Measurements from ENCODE around the gene SLC35F6. TPM values are rescaled to one million over a fixed set of nuclear protein-coding genes. Genes with fewer than 3 reads are reported as not detected.

Gene SLC35F6, protein sequence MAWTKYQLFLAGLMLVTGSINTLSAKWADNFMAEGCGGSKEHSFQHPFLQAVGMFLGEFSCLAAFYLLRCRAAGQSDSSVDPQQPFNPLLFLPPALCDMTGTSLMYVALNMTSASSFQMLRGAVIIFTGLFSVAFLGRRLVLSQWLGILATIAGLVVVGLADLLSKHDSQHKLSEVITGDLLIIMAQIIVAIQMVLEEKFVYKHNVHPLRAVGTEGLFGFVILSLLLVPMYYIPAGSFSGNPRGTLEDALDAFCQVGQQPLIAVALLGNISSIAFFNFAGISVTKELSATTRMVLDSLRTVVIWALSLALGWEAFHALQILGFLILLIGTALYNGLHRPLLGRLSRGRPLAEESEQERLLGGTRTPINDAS
- total RNA-seq (2022; extraction: Qiagen RNA extraction): 32.7 to 38.7 TPM (median 35.5 TPM) in 5 replicates

DNA sequence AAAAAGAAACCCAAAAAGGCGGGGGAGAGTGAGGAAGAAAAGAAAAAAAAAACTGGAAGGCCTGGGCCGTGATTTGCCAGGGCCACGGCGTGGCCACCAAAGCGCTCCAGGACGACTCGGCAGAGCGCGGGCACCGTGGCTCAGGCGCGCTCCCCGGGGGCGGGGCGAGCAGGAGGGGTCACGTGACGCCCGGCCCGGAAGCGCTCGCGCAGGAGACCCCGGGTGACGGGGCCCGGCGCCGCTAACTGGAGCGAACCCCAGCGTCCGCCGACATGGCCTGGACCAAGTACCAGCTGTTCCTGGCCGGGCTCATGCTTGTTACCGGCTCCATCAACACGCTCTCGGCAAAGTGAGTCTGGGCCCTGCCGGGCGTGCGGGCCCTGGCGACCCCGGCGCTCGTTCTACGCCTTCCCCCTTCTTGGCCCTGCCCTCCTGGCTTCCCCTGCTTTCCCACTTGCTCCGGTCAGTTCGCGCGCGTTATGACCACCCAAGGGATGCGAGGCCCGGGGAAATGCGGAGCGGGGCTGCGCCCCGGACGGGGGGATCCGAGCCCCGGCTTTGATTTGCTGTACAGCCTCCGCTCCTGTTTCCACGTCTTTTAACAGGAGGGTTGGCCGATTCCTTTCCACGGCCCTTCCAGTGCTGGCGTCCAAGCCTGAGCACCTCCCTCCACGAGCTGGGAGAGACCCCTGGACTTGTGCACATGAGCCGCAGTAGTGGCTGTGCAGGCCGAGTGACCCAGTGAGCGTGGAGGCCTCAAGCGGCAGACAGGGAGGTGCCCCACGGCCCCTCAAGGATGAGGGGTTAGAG, at the start of gene SLC35F6:
TSS of gene SLC35F6 (plus strand) at position 207 of the 810 bp plus-strand sequence. CDS start at position 273, 66 bp downstream.

DNA sequence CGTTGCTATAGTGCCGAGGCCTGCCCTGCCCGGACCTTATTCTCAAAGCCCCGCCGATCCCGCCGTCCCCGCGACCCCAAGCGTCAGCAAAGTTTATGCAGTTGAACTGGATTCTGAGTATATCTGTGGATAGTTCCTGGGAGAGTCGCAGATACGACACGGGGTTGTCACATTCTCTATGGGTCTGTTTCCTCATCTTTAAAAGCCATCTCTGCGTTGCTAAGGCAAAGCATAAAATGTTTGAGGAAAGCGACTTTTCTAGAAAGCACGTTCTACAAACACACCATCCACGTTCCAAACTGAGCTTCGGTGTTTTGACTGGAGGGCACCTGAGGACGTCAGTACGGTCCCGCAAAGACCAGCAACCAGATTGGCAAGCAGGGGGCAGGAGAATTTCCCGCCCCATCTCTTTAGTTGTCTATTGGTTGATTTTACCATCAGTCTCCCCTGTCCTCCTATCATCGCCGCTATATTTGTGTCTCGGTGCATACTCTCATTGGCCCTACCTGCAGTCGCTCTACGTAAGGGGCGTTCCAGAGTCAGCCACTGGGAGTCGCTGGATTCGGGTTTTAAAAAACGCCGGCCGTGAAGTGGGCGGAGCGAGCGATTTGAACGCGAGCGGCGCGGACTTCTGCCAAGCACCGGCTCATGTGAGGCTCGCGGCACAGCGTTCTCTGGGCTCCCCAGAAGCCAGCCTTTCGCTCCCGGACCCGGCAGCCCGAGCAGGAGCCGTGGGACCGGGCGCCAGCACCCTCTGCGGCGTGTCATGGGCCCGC, 21.5 kb downstream of the SLC35F6 start, which contains the start of gene CENPA:
TSS of gene CENPA (plus strand) at position 626 of the 776 bp plus-strand sequence. CDS start at position 767, 141 bp downstream.

Other genes starting within 250 kb of the SLC35F6 start
- 0.31 to 0.38 TPM (median 0.35 TPM) in 3 of 5 replicates, not detected in the others for gene CIB4, start 122.9 kb upstream of the SLC35F6 start, total RNA-seq (2022; extraction: Qiagen RNA extraction)
- gene KCNK3, start 71.6 kb upstream of the SLC35F6 start, total RNA-seq (2022; extraction: Qiagen RNA extraction): 0.43 to 0.94 TPM (median 0.79 TPM) in 5 replicates
- gene CENPA, start 21.8 kb downstream of the SLC35F6 start, total RNA-seq (2022; extraction: Qiagen RNA extraction): 40.4 to 56.5 TPM (median 52.3 TPM) in 5 replicates
- 3.6 to 7.7 TPM (median 5.3 TPM) in 5 replicates for gene DPYSL5, start 83.8 kb downstream of the SLC35F6 start, total RNA-seq (2022; extraction: Qiagen RNA extraction)
- gene MAPRE3, start 206.4 kb downstream of the SLC35F6 start, total RNA-seq (2022; extraction: Qiagen RNA extraction): 9.4 to 12.8 TPM (median 10.7 TPM) in 5 replicates